Parathyroid adenoma (tissue), 2 donors: ENCODE data around the gene LRRC27.

Source experiments
- H2AFZ ChIP-seq: fragments of 300-600 bp; sonication (generic); one replicate; pipeline ENCODE4 v1.7.0; 2017; ENCODE audit warnings: antibody characterized with exemption, mild to moderate bottlenecking
- H3K27ac ChIP-seq: fragments of 300-600 bp; sonication (generic); one replicate; pipeline ENCODE4 v1.7.0; 2017
- H3K27me3 ChIP-seq: fragments of 300-600 bp; sonication (generic); one replicate; pipeline ENCODE4 v1.7.0; 2017; ENCODE audit warnings: low read length; ENCODE audit not compliant: control insufficient read depth, insufficient read depth
- H3K36me3 ChIP-seq: fragments of 300-600 bp; sonication (generic); one replicate; pipeline ENCODE4 v1.7.0; 2017; ENCODE audit warnings: low read length; ENCODE audit not compliant: control insufficient read depth, insufficient read depth
- H3K4me1 ChIP-seq: fragments of 300-600 bp; sonication (generic); one replicate; pipeline ENCODE4 v1.7.0; 2017; ENCODE audit warnings: control low read depth
- H3K4me2 ChIP-seq: fragments of 300-600 bp; sonication (generic); one replicate; pipeline ENCODE4 v1.7.0; 2017; ENCODE audit warnings: low read length
- H3K4me3 ChIP-seq: fragments of 300-600 bp; sonication (generic); one replicate; pipeline ENCODE4 v1.7.0; 2017; ENCODE audit warnings: low read depth, low read length
- H3K79me2 ChIP-seq: fragments of 300-600 bp; sonication (generic); one replicate; pipeline ENCODE4 v1.7.0; 2017; ENCODE audit warnings: control low read depth
- H3K9ac ChIP-seq: fragments of 300-600 bp; sonication (generic); one replicate; pipeline ENCODE4 v1.7.0; 2017; ENCODE audit warnings: mild to moderate bottlenecking
- H3K9me3 ChIP-seq: fragments of 300-600 bp; sonication (generic); one replicate; pipeline ENCODE4 v1.7.0; 2017; ENCODE audit warnings: low read length; ENCODE audit not compliant: control insufficient read depth
- CTCF ChIP-seq: fragments of 300-600 bp; sonication (generic); IDR thresholded peaks from one replicate; pipeline ENCODE4 v1.7.0; 2017; ENCODE audit warnings: antibody characterized with exemption, mild to moderate bottlenecking
- donor health status: primary hyperparathyroidism.

The LRRC27 gene

GRCh38 chr10:132388891-132389432, 57.0 kb downstream of the LRRC27 start:
- H3K9me3 ChIP-seq, result no peaks in the 10 kb centered on the region
- no peaks in the 10 kb centered on the region for H3K36me3 ChIP-seq
- no peaks in the 10 kb centered on the region for H3K27me3 ChIP-seq
- peak overlapping the region; percentile 36 for H3K27ac ChIP-seq
- no peak for TF ChIP-seq CTCF
- no peak overlapping the region for H3K4me2 ChIP-seq
- H3K9ac ChIP-seq, result no peak overlapping the region
- no peak overlapping the region for H3K4me3 ChIP-seq
- peaks cover 20% of the 10 kb centered on the region for H3K4me1 ChIP-seq
- peak overlapping the region; percentile 86 for H2AFZ ChIP-seq
- no peaks in the 10 kb centered on the region for H3K79me2 ChIP-seq

GRCh38 chr10:132389433-132390169, 57.6 kb downstream of the LRRC27 start:
- Histone ChIP-seq H3K36me3 (no peaks in the 10 kb centered on the region), H3K27me3 (no peaks in the 10 kb centered on the region), H3K9me3 (no peaks in the 10 kb centered on the region), H3K27ac (peak overlapping the region; percentile 36), H2AFZ (peak overlapping the region; percentile 86), H3K9ac (no peak overlapping the region), H3K4me3 (no peak overlapping the region), H3K4me2 (no peak overlapping the region), H3K4me1 (peaks cover 20% of the 10 kb centered on the region), H3K79me2 (no peaks in the 10 kb centered on the region)
- peak; percentile 13 for TF ChIP-seq CTCF

GRCh38 chr10:132390170-132390920, 58.4 kb downstream of the LRRC27 start:
- no peak overlapping the region for H3K27ac ChIP-seq
- TF ChIP-seq CTCF, result no peak

GRCh38 chr10:132390921-132391675, 59.1 kb downstream of the LRRC27 start:
- no peaks in the 10 kb centered on the region for H3K36me3 ChIP-seq
- peaks cover 23% of the 10 kb centered on the region for H3K4me1 ChIP-seq
- no peak overlapping the region for H3K27ac ChIP-seq
- no peak overlapping the region for H3K4me3 ChIP-seq
- no peak overlapping the region for H2AFZ ChIP-seq
- H3K27me3 ChIP-seq, result no peaks in the 10 kb centered on the region
- no peaks in the 10 kb centered on the region for H3K79me2 ChIP-seq
- no peak overlapping the region for H3K9ac ChIP-seq
- H3K4me2 ChIP-seq, result no peak overlapping the region
- no peaks in the 10 kb centered on the region for H3K9me3 ChIP-seq
- TF ChIP-seq CTCF, result no peak

More at GRCh38 chr10:132390170-132390920, 58.4 kb downstream of the LRRC27 start:
- Histone ChIP-seq H2AFZ (peak overlapping the region; percentile 86), H3K4me1 (peaks cover 20% of the 10 kb centered on the region), H3K36me3 (no peaks in the 10 kb centered on the region), H3K4me2 (no peak overlapping the region), H3K27me3 (no peaks in the 10 kb centered on the region), H3K79me2 (no peaks in the 10 kb centered on the region), H3K4me3 (no peak overlapping the region), H3K9me3 (no peaks in the 10 kb centered on the region), H3K9ac (no peak overlapping the region)
